ENCODE measurements around the gene BSG.

Gene BSG

DNA sequence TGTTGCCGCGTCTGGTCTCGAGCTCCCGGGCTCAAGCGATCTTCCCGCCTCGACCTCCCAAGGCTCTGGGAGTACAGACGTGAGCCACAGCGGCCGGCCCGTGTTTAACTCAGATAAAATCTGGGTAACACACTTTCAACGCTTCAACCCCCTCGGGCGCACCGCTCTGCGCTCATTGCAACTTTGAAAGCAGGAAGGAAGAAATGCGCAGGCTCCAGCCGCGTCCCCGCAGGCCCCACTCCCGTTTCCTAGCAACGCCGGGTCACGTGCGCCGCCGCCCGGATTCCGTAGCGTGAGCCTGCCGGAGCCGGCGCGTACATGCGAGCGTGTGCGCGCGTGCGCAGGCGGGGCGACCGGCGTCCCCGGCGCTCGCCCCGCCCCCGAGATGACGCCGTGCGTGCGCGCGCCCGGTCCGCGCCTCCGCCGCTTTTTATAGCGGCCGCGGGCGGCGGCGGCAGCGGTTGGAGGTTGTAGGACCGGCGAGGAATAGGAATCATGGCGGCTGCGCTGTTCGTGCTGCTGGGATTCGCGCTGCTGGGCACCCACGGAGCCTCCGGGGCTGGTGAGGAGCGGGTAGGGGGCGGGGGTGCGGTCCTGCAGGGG, at the start of gene BSG:
Gene BSG, plus strand, starts transcription at position 457 of the 603 bp plus-strand sequence. Its CDS starts 39 bp downstream, at position 496.
- H3K9me3 ChIP-seq (ENCODE audit: insufficient read depth, low read depth, low read length) = peaks cover 3% of the 10 kb centered on the region; the same call in 1 of the 2 replicates
- no peaks in the 10 kb centered on the region for H3K27me3 ChIP-seq (ENCODE audit: insufficient read depth, low read length)
- peak within 1 kb of the TSS; percentile 4 for H3K27ac ChIP-seq (ENCODE audit: low read length)
- peak within 1 kb of the TSS; percentile 91 for H3K4me3 ChIP-seq (ENCODE audit: low read length)
- H3K36me3 ChIP-seq (ENCODE audit: insufficient read depth, low read depth, low read length) = peaks cover 5% of the 10 kb centered on the region; the same call in 1 of the 2 replicates
- peak within 1 kb of the TSS; percentile 94 for H3K9ac ChIP-seq (ENCODE audit: low read depth, low read length)
- 0 out of 2 replicates have a peak, but pooled peaks cover 4% of the 10 kb centered on the region for H3K4me1 ChIP-seq (ENCODE audit: insufficient read depth, low read length)

DNA sequence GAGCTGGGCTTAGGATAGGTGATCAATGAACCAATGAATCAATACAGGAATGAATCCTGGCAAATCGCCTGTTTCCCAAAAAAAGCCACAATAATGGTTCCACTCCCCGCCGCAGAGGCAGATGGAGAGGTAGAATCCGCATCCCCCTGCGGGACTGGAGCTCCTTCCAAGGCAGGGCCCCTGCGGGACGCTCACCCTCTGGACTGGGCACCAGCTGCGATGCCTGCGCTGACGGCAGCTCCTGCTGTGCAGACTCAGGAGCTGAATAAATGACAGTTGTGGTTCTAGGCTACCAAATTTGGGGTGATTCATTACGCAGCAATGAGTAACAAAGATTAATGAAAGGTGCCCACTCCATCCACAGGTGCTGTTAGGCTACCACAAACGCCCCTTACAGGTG, 49.7 kb upstream of the BSG start:
- Histone ChIP-seq H3K4me1 (ENCODE audit: insufficient read depth, low read length) (no peaks in the 10 kb centered on the region), H3K9ac (ENCODE audit: low read depth, low read length) (no peak overlapping the region), H3K4me3 (ENCODE audit: low read length) (no peak overlapping the region), H3K27ac (ENCODE audit: low read length) (no peak overlapping the region), H3K36me3 (ENCODE audit: insufficient read depth, low read depth, low read length) (no peaks in the 10 kb centered on the region), H3K9me3 (ENCODE audit: insufficient read depth, low read depth, low read length) (no peaks in the 10 kb centered on the region), H3K27me3 (ENCODE audit: insufficient read depth, low read length) (peaks cover 17% of the 10 kb centered on the region)

DNA sequence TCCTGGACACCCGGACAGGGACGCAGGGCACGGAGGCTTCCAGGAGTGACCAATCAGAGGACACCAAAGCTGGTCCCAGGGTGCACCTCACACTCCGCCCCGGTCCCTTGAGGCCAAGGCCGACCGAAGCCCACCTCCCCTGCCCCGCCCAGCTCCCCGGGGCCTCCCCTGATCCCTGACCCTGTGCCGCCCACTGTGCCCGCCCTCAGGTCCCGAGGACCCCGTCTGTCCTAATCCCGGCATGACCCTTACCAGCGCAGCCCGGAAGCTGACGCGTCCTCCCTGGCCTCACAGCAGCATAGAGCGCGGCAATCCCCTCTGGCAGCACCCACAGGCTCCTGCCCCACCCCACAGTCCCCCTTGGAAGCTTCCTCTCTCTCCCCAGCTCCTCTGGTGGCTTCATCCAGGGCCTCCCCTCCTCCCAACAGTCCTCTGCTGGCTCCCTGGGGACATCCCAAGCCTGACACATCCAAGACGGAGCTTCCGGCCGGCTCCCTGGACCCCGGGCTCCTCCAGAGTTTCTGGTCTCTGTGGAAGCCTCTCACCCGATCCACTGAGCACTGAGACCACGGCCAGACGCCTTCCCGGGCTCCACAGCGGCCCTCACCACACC, 48.2 kb upstream of the BSG start:
- no peaks in the 10 kb centered on the region for H3K9me3 ChIP-seq (ENCODE audit: insufficient read depth, low read depth, low read length)
- no peak overlapping the region for H3K27ac ChIP-seq (ENCODE audit: low read length)
- H3K4me1 ChIP-seq (ENCODE audit: insufficient read depth, low read length) = no peaks in the 10 kb centered on the region
- no peaks in the 10 kb centered on the region for H3K36me3 ChIP-seq (ENCODE audit: insufficient read depth, low read depth, low read length)
- no peak overlapping the region for H3K4me3 ChIP-seq (ENCODE audit: low read length)
- peaks cover 17% of the 10 kb centered on the region for H3K27me3 ChIP-seq (ENCODE audit: insufficient read depth, low read length)
- H3K9ac ChIP-seq (ENCODE audit: low read depth, low read length) = no peak overlapping the region

DNA sequence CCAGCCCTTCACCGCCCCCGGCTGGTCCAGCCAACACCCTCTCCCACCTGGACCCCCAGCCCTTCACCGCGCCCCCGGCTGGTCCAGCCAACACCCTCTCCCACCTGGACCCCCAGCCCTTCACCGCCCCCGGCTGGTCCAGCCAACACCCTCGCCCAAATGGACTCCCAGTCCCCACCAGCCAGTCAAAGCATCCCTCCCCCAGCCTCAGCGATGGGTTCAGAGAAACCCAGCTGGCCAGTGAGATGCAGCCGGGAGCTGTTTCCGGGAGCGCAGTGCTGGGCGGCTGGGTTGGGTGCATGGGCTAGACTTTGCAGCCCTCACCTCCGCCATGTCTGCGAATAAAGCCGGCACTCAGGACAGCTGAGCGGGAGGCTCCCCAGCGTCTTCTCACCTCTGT, 47.4 kb upstream of the BSG start:
- Histone ChIP-seq H3K4me1 (ENCODE audit: insufficient read depth, low read length) (no peaks in the 10 kb centered on the region), H3K27ac (ENCODE audit: low read length) (no peak overlapping the region), H3K9me3 (ENCODE audit: insufficient read depth, low read depth, low read length) (no peaks in the 10 kb centered on the region), H3K36me3 (ENCODE audit: insufficient read depth, low read depth, low read length) (no peaks in the 10 kb centered on the region), H3K4me3 (ENCODE audit: low read length) (no peak overlapping the region), H3K27me3 (ENCODE audit: insufficient read depth, low read length) (peaks cover 8% of the 10 kb centered on the region), H3K9ac (ENCODE audit: low read depth, low read length) (no peak overlapping the region)

GRCh38 chr19:525857-526419, 46.5 kb upstream of the BSG start:
- peaks cover 3% of the 10 kb centered on the region for H3K27me3 ChIP-seq (ENCODE audit: insufficient read depth, low read length)
- H3K9ac ChIP-seq (ENCODE audit: low read depth, low read length) = no peak overlapping the region
- no peaks in the 10 kb centered on the region for H3K9me3 ChIP-seq (ENCODE audit: insufficient read depth, low read depth, low read length)
- H3K27ac ChIP-seq (ENCODE audit: low read length) = no peak overlapping the region
- H3K4me1 ChIP-seq (ENCODE audit: insufficient read depth, low read length) = no peaks in the 10 kb centered on the region
- H3K4me3 ChIP-seq (ENCODE audit: low read length) = no peak overlapping the region
- no peaks in the 10 kb centered on the region for H3K36me3 ChIP-seq (ENCODE audit: insufficient read depth, low read depth, low read length)

- Histone ChIP-seq H3K4me3 (ENCODE audit: low read length) (peak overlapping the region; percentile 75; the same call in 1 of the 2 replicates), H3K9me3 (ENCODE audit: insufficient read depth, low read depth, low read length) (no peaks in the 10 kb centered on the region), H3K4me1 (ENCODE audit: insufficient read depth, low read length) (no peaks in the 10 kb centered on the region), H3K27ac (ENCODE audit: low read length) (peak overlapping the region; percentile 56), H3K36me3 (ENCODE audit: insufficient read depth, low read depth, low read length) (peaks cover under 1% of the 10 kb centered on the region; the same call in 1 of the 2 replicates), H3K9ac (ENCODE audit: low read depth, low read length) (peak overlapping the region; percentile 68; the same call in 1 of the 2 replicates), H3K27me3 (ENCODE audit: insufficient read depth, low read length) (no peaks in the 10 kb centered on the region; the same call in 1 of the 2 replicates)
Observed at GRCh38 chr19:530134-531008, 42.0 kb upstream of the BSG start.

DNA sequence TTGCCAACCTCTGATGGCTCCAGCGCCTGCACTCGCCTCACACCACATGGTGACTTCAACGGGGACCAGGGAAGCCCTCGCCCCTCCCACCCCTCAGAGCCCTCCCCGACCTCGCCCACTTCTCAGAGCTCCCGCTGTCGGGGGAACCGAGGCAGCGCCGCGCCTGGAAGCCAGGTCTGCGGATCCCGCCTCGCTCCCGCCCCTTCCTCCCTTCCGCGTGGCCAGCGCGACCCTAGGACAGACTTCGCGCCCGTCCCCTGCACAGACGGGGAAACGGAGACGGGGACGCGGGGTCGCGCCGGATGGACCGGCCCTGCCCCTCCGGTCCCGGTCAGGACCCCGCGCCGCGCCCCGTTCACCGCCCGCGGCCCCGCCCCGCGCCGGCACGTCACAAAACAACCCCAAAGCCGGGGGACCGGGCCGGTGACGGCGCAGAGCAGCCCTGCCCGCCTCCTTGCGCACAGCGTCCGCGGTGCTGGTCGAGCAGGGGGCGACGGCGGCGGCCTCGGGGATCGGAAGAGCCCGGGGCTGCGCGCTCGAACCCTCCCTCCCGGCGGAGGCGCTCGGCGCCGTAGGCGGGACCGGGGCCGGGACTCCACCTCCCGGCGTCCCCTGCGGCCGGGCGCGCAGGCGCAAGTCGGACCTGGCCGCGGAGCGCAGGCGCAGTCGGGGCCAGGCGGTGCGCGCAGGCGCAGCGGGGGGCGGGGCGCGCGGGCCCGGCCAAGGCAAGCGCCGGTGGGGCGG, 41.2 kb upstream of the BSG start:
- H3K27ac ChIP-seq (ENCODE audit: low read length) = peak overlapping the region; percentile 56
- H3K4me3 ChIP-seq (ENCODE audit: low read length) = peak overlapping the region; percentile 75; the same call in 1 of the 2 replicates
- H3K36me3 ChIP-seq (ENCODE audit: insufficient read depth, low read depth, low read length) = peaks cover 8% of the 10 kb centered on the region; the same call in 1 of the 2 replicates
- H3K9me3 ChIP-seq (ENCODE audit: insufficient read depth, low read depth, low read length) = no peaks in the 10 kb centered on the region
- no peaks in the 10 kb centered on the region; the same call in 1 of the 2 replicates for H3K27me3 ChIP-seq (ENCODE audit: insufficient read depth, low read length)
- no peaks in the 10 kb centered on the region for H3K4me1 ChIP-seq (ENCODE audit: insufficient read depth, low read length)
- H3K9ac ChIP-seq (ENCODE audit: low read depth, low read length) = peak overlapping the region; percentile 68; the same call in 1 of the 2 replicates

DNA sequence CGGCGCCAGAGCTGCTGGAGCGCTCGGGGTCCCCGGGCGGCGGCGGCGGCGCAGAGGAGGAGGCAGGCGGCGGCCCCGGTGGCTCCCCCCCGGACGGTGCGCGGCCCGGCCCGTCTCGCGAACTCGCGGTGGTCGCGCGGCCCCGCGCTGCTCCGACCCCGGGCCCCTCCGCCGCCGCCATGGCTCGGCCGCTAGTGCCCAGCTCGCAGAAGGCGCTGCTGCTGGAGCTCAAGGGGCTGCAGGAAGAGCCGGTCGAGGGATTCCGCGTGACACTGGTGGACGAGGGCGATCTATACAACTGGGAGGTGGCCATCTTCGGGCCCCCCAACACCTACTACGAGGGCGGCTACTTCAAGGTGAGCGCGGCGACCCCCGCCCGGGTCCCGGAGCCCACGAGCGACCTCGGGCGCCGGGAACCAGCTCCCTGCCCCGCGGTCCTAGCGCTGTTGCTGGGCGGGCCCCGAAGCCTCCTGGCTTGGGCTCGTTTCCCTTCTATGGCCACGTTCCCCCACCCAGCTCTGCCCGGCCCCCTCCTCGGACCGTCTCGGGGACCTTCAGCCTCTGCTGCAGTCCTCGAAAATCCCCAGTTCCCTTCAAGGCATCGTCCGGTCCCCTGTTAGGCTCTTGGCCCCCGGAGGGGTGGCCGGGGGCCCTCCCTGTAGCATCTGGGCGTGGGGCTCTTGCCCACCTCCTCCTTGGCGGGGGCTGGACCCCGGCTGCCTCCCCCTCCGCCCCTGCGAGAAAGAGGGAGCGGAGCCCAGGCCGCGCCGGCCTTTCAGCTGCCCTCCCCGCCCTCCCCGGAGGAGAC, 40.4 kb upstream of the BSG start, which contains the start of gene CDC34:
Gene CDC34, plus strand, starts transcription at position 8 of the 808 bp plus-strand sequence. Its CDS starts 172 bp downstream, at position 180.
- no peaks in the 10 kb centered on the region for H3K9me3 ChIP-seq (ENCODE audit: insufficient read depth, low read depth, low read length)
- H3K27ac ChIP-seq (ENCODE audit: low read length) = peak within 1 kb of the TSS; percentile 56
- H3K4me1 ChIP-seq (ENCODE audit: insufficient read depth, low read length) = no peaks in the 10 kb centered on the region
- peak within 1 kb of the TSS; percentile 87 for H3K9ac ChIP-seq (ENCODE audit: low read depth, low read length)
- peak within 1 kb of the TSS; percentile 88 for H3K4me3 ChIP-seq (ENCODE audit: low read length)
- no peaks in the 10 kb centered on the region for H3K27me3 ChIP-seq (ENCODE audit: insufficient read depth, low read length)
- peaks cover 16% of the 10 kb centered on the region for H3K36me3 ChIP-seq (ENCODE audit: insufficient read depth, low read depth, low read length)

DNA sequence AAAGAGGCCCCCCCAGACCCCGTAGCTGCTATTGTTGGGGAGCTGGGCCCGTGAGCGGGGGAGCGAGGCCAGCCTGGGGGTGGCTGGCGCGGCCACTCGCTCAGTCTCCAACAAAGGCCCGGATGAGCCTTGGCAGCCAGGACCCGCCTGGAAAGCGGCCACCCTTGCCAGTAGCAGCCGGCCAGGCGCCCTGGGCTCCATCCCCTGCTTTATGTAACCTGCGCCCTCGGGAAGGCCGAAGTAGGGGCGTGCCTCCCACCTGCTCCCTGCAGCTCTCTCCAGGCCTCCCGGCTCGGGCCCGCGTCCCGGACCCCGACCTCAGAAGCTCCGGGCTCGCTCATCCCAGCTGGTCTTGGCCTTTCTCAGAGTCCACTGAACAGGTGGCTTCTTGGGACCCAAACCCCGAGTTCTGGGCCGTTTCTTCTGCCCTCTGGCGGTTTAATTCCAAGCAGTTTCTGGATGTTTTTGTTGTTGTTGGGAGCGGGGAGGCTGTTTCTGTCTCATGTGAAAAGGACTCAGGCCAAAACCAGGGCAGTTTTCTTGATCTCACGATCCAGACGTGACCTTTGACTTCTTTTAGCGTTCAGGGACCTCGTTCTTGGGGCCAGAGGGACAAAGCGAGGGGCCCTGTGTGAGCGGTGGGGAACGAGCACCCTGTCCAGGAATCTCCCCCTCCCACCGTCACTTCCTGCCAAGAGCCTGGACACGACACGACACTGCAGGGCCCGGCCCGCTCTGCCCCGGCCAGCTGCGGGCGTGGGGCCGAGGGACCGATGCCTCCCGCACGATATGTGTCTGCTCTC, 39.6 kb upstream of the BSG start:
- Histone ChIP-seq H3K27ac (ENCODE audit: low read length) (no peak overlapping the region), H3K36me3 (ENCODE audit: insufficient read depth, low read depth, low read length) (peaks cover 20% of the 10 kb centered on the region), H3K4me3 (ENCODE audit: low read length) (peak overlapping the region; percentile 88), H3K27me3 (ENCODE audit: insufficient read depth, low read length) (no peaks in the 10 kb centered on the region), H3K4me1 (ENCODE audit: insufficient read depth, low read length) (no peaks in the 10 kb centered on the region), H3K9ac (ENCODE audit: low read depth, low read length) (peak overlapping the region; percentile 87), H3K9me3 (ENCODE audit: insufficient read depth, low read depth, low read length) (no peaks in the 10 kb centered on the region)
